Ovary (tissue), 9 donors: ENCODE data around the gene R3HDM2. TPM values are rescaled to one million over a fixed set of nuclear protein-coding genes. Genes with fewer than 3 reads are reported as not detected.
"Not testable (repeated sequence)": the region's sequence is repeated elsewhere in the genome, so short reads cannot be mapped to it uniquely, and the experiment has no call there.

Experiments used
- DNase-seq, 5 donors: peaks; one replicate each; pipeline ENCODE4 v3.0.0-alpha.2; 2019 to 2020
- H3K27ac ChIP-seq, 2 donors: fragments of 200-600 bp; one replicate each; pipeline versions ENCODE4 v1.5.1 to v1.8.0; 2019 to 2022
- H3K27me3 ChIP-seq: fragments of 200-600 bp; one replicate; pipeline ENCODE4 v1.8.0; 2022
- H3K36me3 ChIP-seq: fragments of 200-600 bp; sonication (generic); one replicate; pipeline ENCODE4 v1.5.1; 2019
- H3K4me1 ChIP-seq: one replicate; pipeline ENCODE4 v1.8.1; 2013; ENCODE audit warnings: mild to moderate bottlenecking, moderate library complexity; ENCODE audit not compliant: insufficient read depth
- H3K4me3 ChIP-seq: fragments of 200-600 bp; sonication (generic); one replicate; pipeline ENCODE4 v1.5.1; 2017
- H3K9me3 ChIP-seq, 2 donors: fragments of 200-600 bp in 1 of 2; sonication (generic) in 1 of 2; one replicate each; pipeline versions ENCODE4 v1.5.1 to v1.8.1; 2013 to 2019; ENCODE audit warnings: mild to moderate bottlenecking in 1 of 2, moderate library complexity in 1 of 2
- EP300 ChIP-seq: sonication (generic); formaldehyde crosslinking; IDR thresholded peaks from one replicate; pipeline ENCODE4 v1.6.1; 2017; ENCODE audit warnings: antibody characterized with exemption
- POLR2A ChIP-seq: fragments of 450-650 bp; IDR thresholded peaks from one replicate; pipeline ENCODE4 v1.6.1; 2017; ENCODE audit warnings: antibody characterized with exemption, mild to moderate bottlenecking, moderate library complexity
- WGBS, 3 donors: extraction: QIAGEN DNeasy Blood & Tissue Kit in 1 of 3; methylation state at CpG; one replicate each; pipeline versions ENCODE4 v1.1.5 to v1.1.7; 2013 to 2017; 5-methylcytosine and 5-hydroxymethylcytosine counted together
- intact Hi-C, 4 donors: fragments of 100-400 bp; cut with DNase I; formaldehyde crosslinking; loops; one replicate each; pipeline versions ENCODE4 v1.11.0 to v1.15.1; 2022 to 2023
- polyA plus RNA-seq, 2 donors: library from polyadenylated mRNA; stranded (reverse); fragments of 200-250 nt in 1 of 2; fragments of 350-450 nt in 1 of 2; fragmentation: Illumina TruSeq in 1 of 2; extraction: RNeasy Lipid Tissue Mini Kit (QIAGEN cat#74804) in 1 of 2; gene quantifications; one replicate each; pipeline ENCODE4 v1.2.3, GENCODE V29; 2013 to 2014
- total RNA-seq, 7 donors: library from RNA; depleted of rRNA in 2 of 7; stranded (reverse); fragments of >200 nt in 2 of 7; fragmentation: NEBNext Ultra II Directional in 3 of 7; extraction: Animal tissue kit (Norgen Biotek cat#: 25700) in 3 of 7; gene quantifications; one replicate each; pipeline versions ENCODE4 v1.1.0 to v1.2.4, GENCODE V29; 2016 to 2023
- TF ChIP-seq, protein P1 (sequence below), 3 donors: fragments of 450-650 bp in 2 of 3; fragments of 200-600 bp in 1 of 3; IDR thresholded peaks; one replicate each; pipeline versions ENCODE4 v1.5.1 to v1.8.0; 2016 to 2022; ENCODE audit warnings: antibody characterized with exemption in 3 of 3, mild to moderate bottlenecking in 1 of 3
- donor health status: DM: no; HTN: no; CAD: no; lungs with moderate emphysema.
- donor health status: DM: no; HTN: no; CAD: no.
- donor health status: Bipolar disorder and iron deficiency.
- donor health status: DM: yes; HTN: yes; CAD: no.
- donor health status: DM: no; HTN: no; CAD: no.
- donor health status: DM: yes; HTN: yes; CAD: no.

The R3HDM2 gene
- total and polyA plus RNA-seq, 9 donors: 24.3 to 81.4 (median 65.6) TPM

DNA sequence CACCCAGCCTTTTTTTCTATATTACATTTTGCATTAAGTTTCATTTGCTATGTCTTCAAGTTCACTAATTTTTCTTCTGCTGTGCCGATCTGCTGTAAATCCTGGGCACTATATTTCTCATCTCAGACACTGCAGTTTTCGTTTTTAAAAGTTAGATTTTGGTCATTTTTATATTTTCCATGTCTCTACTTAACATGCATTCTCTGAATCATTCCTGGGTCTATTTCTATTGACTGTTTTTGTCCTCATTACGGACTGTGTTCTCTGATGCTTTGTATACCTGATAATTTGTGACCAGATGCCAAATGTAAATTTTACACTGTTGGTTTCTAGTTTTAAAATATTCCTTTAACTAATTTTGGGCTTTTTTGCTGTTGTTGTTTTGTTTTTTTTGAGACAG is 64.5 kb downstream of the R3HDM2 start:
- intact Hi-C loops: no loop called here
- no peaks in the 10 kb centered on the region for H3K27me3 ChIP-seq
- WGBS, 3 donors: 96 to 99% (median 97%) methylated on average over 3 of the region's 3 CpGs

DNA sequence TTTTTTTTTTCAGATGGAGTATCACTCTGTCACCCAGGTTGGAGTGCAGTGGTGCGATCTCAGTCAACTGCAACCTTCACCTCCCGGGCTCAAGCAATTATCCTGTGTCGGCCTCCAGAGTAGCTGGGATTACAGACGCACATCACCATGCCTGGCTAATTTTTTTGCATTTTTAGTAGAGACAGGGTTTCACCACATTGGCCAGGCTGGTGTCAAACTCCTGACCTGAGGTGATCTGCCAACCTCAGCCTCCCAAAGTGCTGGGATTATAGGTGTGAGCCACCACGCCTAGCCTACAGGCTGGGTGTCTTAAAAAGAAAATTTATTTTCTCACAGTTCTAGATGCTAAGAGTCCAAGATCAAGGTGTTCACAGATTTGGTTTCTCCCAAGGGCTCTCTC is 66.7 kb downstream of the R3HDM2 start:
- H3K27ac ChIP-seq, intact Hi-C loops, H3K9me3 ChIP-seq, H3K27me3 ChIP-seq, H3K4me3 ChIP-seq, DNase-seq, H3K4me1 ChIP-seq, H3K36me3 ChIP-seq: not testable (repeated sequence)
- WGBS, 3 donors: 97 to 98% (median 98%) methylated on average over 5 of the region's 5 CpGs

More for the DNA sequence above, 64.5 kb downstream of the R3HDM2 start:
- H3K4me1 ChIP-seq: no peaks in the 10 kb centered on the region
- no peak for DNase-seq
- H3K4me3 ChIP-seq: no peak overlapping the region
- no peaks in the 10 kb centered on the region for H3K9me3 ChIP-seq
- H3K36me3 ChIP-seq: no peaks in the 10 kb centered on the region
- no peak overlapping the region for H3K27ac ChIP-seq
- TF ChIP-seq EP300 (no peak), POLR2A (no peak)
- TF ChIP-seq, protein P1, sequence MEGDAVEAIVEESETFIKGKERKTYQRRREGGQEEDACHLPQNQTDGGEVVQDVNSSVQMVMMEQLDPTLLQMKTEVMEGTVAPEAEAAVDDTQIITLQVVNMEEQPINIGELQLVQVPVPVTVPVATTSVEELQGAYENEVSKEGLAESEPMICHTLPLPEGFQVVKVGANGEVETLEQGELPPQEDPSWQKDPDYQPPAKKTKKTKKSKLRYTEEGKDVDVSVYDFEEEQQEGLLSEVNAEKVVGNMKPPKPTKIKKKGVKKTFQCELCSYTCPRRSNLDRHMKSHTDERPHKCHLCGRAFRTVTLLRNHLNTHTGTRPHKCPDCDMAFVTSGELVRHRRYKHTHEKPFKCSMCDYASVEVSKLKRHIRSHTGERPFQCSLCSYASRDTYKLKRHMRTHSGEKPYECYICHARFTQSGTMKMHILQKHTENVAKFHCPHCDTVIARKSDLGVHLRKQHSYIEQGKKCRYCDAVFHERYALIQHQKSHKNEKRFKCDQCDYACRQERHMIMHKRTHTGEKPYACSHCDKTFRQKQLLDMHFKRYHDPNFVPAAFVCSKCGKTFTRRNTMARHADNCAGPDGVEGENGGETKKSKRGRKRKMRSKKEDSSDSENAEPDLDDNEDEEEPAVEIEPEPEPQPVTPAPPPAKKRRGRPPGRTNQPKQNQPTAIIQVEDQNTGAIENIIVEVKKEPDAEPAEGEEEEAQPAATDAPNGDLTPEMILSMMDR (IDR thresholded peaks at IDR 0.05): no peak

DNA sequence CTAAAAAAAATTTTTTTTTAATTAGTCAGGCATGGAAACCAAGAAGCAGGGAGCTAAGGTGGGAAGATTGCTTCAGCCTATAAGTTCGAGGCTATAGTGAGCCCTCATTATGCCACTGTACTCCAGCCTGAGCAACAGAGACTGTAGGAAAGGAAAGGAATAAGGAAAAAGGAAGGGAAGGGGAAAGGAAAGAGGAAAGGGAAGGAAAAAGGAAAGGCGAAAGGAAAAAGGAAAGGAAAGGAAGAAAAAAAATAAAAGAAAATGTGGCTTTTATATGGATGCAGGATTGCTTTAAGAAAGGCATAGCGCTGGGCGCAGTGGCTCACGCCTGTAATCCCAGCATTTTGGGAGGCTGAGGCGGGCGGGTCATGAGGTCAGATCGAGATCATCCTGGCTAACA is 70.4 kb downstream of the R3HDM2 start:
- no peak overlapping the region for H3K27ac ChIP-seq
- H3K4me1 ChIP-seq: no peaks in the 10 kb centered on the region
- no peaks in the 10 kb centered on the region for H3K36me3 ChIP-seq
- H3K9me3 ChIP-seq: no peaks in the 10 kb centered on the region
- 94 to 96% (median 95%) methylated on average over 8 of the region's 8 CpGs for WGBS, 3 donors
- TF ChIP-seq POLR2A: no peak
- no peak for TF ChIP-seq EP300
- TF ChIP-seq, protein P1 (IDR thresholded peaks at IDR 0.05): no peak
- no peak for DNase-seq
- H3K4me3 ChIP-seq: no peak overlapping the region
- H3K27me3 ChIP-seq: no peaks in the 10 kb centered on the region
- intact Hi-C loops: no loop called here

DNA sequence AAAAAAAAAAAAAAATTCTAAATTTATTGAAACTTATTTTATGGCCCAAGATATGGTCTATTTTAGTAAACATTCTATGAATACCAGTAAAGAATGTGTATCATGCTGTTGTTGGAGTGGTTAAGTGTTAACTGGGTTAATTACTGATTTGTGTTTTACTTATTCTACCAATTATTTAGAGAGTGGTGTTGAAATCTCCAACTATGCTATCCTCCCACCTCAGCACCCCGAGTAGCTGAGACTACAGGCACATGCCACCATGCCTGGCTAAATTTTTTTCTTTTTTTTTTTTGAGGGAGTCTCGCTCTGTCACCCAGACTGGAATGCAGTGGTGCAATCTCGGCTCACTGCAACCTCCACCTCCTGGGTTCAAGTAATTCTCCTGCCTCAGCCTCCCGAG is 72.2 kb downstream of the R3HDM2 start:
- Histone ChIP-seq H3K27ac (no peak overlapping the region), H3K9me3 (no peaks in the 10 kb centered on the region), H3K4me1 (no peaks in the 10 kb centered on the region), H3K4me3 (no peak overlapping the region), H3K36me3 (no peaks in the 10 kb centered on the region), H3K27me3 (no peaks in the 10 kb centered on the region)
- 83 to 87% (median 85%) methylated on average over 4 of the region's 4 CpGs for WGBS, 3 donors
- DNase-seq: no peak
- TF ChIP-seq POLR2A: no peak
- no peak for TF ChIP-seq EP300
- TF ChIP-seq, protein P1 (IDR thresholded peaks at IDR 0.05): no peak
- intact Hi-C loops: no loop called here

DNA sequence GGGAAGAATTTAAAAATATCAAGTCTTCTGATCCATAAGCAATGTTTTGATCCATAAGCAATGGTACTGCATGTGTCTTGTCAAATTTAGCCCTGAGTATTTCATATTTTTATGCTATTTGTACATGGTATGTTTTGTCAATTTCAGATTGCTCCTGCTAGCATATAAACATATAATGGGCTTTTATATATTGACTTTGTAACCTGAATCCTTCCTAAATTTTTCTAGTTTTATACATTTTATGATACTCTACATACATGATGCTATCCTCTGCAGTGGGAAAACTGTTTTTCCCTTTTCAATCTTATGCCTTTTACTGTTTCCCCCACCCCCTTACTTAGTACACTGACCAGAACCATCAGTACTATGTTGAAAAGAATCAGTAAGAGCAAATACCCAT is 75.1 kb downstream of the R3HDM2 start:
- no peaks in the 10 kb centered on the region for H3K27me3 ChIP-seq
- H3K27ac ChIP-seq: no peak overlapping the region
- DNase-seq: no peak
- TF ChIP-seq POLR2A: no peak
- no peak for TF ChIP-seq EP300
- TF ChIP-seq, protein P1 (IDR thresholded peaks at IDR 0.05): no peak
- H3K4me3 ChIP-seq: no peak overlapping the region
- no peaks in the 10 kb centered on the region for H3K36me3 ChIP-seq
- intact Hi-C loops: no loop called here
- H3K4me1 ChIP-seq: no peaks in the 10 kb centered on the region
- no peaks in the 10 kb centered on the region for H3K9me3 ChIP-seq
